GM18951 (cell line): ENCODE results near the gene UPK3A.
"Not testable (repeated sequence)": the region's sequence is repeated elsewhere in the genome, so short reads cannot be mapped to it uniquely, and the experiment has no call there.

ENCODE experiments used
- POLR2A ChIP-seq: IDR thresholded peaks from 4 replicates; pipeline ENCODE4 v1.6.1; 2011; ENCODE audit warnings: mild to moderate bottlenecking; ENCODE audit not compliant: insufficient read length, insufficient read depth; ENCODE audit errors: extremely low read depth
- in situ Hi-C: fragments of 300-500 bp; cut with MboI; formaldehyde crosslinking; loops from one replicate; pipeline ENCODE4 v1.12.0; 2022; ENCODE audit warnings: low sequenced_read_pairs, mixed read lengths, inconsistent platforms; ENCODE audit not compliant: unreplicated experiment

The UPK3A gene

DNA sequence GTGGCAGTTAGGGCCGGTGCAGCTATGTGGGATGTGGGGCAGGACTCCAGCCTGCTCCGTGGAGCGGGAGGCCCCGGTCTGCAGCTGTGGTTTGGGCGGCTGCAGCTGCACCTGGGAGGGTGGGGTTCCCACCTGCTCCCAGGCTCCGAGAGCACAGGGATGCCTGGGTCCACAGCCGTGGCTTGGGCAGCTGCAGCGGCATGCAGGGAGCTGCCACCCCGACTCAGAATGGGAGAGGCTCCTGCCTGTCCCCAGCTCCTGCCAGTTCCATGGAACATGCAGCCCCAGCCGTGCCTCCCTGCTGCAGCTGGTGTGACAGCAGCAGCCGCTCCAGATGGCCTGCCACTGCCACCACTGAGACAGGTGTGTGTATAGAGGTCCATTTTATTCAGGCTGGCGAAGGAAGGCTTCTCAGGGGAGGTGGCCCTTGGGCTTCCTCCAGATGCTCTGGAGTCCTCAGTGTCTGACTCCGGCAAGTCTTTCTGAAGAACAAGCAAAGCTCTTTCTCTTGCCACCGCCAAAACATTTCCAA, 21.8 kb upstream of the UPK3A start:
- no peak for TF ChIP-seq POLR2A
- in situ Hi-C loops: loop anchor here (10.0 kb wide), 1 partner anchor 172 kb away; no protein-coding TSS in a partner anchor

DNA sequence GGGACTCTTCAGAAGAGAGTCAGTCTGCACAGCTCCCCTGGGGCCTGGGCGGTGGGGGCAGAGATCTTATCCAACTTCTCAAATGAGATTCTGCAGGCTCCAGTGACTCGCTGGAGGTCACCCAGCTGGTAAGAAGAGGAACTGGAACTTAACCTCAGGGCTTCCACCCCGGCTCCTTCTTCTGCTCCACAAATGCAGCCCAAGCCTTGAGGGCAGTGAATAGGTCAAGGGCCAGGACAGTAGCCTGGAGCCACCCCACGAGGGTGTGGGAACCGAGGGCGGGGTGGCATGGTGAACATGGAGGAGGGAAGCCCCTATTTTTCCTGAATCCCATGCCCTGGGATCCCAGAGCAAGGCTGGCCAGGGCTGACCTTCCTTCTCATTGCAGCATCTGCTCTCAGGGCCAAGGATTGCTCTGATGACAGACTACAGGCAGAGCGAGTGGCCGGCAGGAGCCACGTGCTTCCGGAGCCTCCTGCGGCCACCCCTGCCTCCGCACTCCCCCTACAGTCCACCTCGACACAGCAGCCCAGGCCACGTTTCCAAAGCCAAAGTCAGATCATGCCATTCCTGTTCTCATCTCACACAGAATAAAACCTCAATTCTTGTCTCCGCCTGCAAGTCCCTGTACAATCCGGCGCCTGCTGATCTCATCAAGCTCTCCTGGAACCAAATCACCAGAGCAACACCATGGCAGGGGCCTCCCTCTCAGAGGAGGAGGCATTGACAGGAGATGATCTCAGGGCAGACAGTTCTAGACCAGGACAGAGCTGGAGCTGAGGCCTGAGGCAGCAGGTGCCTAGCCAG, 21.1 kb upstream of the UPK3A start:
- in situ Hi-C loops: loop anchor here (10.0 kb wide), 1 partner anchor 171 kb away; no protein-coding TSS in a partner anchor
- TF ChIP-seq POLR2A: no peak

DNA sequence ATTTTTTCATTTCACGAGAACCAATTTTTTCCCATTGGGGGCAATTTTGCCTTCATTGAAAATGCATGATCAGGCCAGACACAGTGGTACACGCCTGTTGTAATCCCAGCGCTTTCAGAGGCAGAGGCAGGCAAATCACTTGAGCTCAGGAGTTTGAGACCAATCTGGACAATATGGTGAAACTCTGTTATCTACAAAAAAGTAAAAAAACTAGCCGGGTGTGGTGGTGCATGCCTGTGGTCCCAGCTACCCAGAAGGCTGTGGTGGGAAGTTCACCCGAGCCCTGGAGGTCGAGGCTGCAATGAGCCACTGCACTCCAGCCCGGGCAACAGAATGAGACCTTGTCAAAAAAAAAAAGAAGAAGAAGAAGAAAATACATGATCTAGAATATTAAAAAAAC, 19.2 kb upstream of the UPK3A start:
- TF ChIP-seq POLR2A: no peak
- in situ Hi-C loops: loop anchor here (10.0 kb wide), 1 partner anchor 169 kb away; no protein-coding TSS in a partner anchor

DNA sequence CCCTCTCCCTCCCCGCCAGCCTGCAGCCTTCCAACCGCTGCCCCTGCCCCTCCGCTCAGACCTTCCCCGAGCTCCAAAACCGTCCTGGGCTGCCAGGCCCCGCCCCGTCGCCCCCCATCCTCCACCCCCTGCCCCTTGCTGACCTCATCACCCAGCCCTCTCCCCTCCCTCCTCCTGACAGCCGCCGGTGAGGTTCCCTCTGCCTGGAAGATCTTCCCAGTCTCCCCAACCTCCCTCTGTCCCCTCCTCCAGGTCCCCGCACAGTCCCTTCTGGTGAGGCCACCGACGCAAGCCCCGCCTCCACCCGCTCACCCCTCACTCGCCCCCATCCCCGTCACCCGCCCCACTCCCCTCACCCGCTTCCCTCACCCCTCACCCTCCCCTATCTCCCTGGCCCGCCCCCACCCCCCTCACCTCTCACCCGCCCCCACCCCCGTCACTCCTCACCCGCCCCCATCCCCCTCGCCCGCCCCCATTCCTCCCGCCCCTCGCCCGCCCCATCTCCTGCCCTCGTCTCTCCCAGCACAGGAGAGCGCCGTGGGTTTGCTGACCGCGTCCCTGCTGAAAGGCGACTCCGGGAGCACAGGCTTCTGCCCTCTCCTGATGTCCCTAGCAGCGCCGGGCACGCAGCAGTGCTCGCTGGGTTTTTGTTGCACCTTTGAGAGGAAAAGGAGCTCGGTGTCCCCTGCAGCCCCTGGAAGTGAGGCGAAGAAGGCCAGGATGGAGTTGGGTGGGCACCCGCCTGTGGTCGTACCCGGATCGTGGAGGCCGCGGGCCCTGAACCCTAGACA, 16.4 kb upstream of the UPK3A start:
- in situ Hi-C loops: loop anchor here (10.0 kb wide), 1 partner anchor 166 kb away; no protein-coding TSS in a partner anchor

DNA sequence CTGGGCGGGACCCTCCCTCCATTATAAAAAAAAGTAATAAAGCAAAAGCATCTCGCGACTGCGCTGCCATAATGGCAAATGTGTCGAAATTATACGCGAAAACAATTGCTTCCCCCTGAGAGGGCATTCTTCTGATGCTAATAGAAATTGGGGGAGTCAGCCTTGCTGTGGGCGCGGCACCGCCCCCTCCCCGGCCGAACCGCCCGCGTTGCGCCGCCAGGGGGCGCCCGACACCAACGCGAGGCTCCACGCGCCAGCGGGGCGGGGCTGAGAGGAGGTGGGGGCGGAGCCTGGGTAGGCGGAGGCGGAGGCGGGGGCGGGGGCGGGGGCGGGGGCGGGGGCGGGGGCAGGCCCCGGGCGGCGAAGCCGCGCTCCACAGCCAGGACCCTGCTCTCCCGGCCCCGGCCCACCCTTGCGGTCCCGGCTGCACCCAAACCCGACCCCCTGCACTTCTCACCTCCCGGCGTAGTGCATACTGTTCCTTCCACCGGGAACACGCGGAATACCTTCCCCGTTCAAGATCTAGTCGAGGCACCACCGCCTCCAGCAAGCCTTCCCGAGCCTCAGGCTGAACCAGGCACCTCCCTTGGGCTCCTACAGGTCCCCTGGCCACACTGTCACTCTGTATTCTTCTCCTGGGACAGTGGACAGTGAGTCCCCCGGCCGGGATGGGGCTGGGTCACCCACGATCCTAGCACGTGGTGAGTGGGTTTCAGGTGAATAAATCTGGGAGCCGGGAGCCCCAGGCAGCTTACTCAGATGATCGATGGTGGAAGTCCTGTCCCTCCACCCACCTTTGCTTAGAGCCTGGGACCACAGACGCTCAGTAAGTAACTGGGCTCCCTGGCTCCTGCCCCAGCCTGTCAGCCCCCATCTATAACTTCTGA, 15.5 kb upstream of the UPK3A start:
- no peak for TF ChIP-seq POLR2A
- in situ Hi-C loops: loop anchor here (10.0 kb wide), 1 partner anchor 166 kb away; no protein-coding TSS in a partner anchor

More for the DNA sequence above, 16.4 kb upstream of the UPK3A start:
- no peak for TF ChIP-seq POLR2A

DNA sequence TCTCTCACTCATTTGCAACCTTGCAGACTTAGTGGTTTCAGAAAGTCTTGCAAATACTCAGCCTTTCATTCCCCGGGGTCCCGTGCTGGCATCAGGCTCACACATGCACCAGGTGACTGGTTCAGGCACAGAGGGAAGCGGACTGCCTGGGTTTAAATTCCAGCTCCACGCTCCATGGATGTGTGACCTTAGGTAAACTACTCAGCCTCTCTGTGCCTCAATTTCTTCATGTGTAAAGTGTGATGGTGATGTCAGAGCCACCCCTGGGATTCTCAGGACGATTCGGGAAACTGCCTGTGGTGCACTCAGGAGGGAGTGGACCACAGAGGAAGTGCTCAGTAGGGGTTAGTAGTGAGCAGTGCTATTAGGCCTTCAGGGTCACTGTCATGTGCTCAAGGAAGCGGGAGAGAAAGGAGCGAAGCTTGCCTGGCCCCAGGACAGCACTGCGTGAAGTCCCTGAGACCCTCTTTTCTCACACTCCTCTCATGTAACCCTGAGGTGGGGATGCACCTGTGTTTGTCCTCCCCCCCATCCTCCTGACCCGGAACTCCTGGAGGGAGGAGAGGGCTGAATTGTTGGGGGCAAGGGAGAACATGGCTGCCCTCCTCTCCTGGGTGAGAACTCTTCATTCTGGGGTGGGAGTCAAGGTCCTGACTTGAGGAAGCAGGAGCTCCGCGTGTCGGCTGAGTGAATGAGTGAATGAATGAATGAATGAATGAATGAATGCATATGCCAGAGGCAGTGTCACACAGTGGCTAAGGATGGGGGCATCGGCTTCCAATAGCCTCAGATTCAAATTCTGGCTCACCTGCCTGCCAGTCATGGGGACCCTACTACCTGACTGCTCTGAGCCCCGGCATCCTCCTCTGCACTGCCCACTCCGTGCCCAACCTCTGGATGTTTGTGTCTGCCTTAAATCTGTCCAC, 14.4 kb upstream of the UPK3A start:
- no peak for TF ChIP-seq POLR2A
- in situ Hi-C loops: no loop called here

DNA sequence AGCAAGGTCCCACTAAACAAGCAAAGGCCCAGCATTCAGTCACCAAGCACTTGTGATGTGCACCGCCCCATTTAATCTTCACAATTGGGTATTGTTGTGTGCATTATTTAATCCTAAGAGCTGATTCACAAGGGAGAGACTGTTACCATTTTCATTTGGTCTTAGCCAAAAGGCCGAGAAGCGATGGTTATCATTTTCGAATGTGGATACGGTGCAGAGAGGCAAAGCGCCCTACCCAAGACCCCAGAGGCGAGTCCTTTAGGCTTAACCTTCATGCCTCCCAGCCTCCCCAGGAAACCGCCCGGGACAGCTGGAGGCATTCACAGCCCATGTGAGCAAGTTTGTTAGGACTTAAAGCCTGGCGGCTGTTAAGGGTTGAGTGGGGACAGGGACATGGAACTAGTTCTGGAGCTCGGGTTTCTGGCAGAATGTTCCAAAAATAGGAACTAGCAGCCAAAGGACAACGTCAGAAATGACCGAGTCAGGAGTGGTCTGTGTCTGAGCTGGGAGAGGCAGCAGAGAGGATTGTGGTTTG, 13.0 kb upstream of the UPK3A start:
- TF ChIP-seq POLR2A: no peak
- in situ Hi-C loops: no loop called here

DNA sequence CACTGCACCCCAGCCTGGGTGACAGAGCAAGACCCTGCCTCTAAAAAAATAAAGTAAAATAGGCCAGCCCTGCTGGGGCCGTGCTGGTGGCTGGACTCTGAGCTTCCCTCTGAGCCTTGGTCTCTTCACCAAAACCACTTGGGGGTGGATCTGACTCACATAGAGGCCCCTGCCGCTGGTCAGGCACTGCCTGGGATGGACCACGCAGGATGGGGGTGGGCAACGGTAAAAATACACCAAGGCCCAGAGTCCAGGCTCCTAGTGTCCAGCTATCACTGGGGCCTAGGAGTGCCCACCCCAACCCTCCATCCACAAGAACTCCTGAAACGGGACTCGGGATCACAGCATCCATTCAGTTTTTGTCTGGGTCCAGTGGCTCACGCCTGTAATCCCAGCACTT, 12.3 kb upstream of the UPK3A start:
- TF ChIP-seq POLR2A: no peak
- in situ Hi-C loops: no loop called here

DNA sequence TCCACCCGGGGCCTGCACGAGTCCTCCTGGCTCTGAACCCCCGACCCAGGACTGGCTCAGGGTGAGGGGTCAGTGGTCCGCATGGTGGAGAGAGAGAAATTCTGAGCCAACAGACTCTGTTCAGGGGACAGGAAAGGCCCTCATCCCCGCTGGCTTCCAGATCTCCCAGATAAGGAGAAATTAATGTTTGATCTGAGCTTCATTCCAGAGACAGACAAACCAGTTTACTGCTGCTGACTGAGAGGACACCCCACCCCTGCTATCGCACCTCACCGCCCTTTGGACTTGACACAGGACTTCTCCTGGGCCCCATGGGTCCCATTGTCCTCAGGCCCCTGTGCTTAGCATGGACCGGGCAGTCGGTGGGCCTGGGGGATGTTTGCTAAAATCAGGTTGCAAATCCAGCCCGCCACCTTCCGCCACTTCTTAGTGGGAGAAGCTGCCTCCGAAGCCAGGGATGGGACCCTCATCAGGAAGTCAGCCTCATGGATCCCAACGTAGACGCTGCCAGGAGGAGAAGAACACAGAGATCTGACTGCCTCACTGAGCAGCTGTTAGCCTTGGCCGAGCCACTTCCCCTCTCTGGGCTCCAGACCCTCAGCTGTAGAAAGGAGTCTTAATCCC, 11.2 kb upstream of the UPK3A start:
- in situ Hi-C loops: no loop called here
- TF ChIP-seq POLR2A: no peak

DNA sequence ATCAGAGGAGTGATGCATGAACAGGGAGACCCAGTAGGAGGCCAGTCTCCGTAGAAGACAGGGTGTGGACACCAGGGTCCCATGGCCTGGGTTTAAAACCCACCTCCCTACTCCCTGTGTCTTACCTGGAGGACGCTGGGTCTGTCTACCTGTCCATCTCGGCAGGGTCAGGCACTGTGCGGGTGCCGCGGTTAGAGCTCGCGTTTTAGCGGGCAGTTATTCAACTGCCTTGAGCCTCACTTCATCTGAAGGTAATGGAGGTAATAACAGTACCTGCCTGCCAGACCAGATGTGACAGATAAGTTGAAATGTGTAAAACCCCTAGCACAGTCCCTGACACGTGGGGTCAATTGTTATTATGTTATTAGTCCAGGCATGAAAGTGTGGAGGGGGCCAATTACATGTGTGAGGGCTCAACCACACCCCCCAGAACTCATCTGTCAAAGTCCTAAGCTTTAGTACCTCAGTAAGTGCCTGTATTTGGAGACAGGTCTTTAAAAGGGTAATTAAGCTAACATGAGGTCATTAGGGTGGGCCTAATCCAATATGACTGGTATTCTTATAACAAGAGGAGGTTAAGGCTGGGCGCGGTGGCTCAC, 8.1 kb upstream of the UPK3A start:
- in situ Hi-C loops: no loop called here
- TF ChIP-seq POLR2A: no peak

DNA sequence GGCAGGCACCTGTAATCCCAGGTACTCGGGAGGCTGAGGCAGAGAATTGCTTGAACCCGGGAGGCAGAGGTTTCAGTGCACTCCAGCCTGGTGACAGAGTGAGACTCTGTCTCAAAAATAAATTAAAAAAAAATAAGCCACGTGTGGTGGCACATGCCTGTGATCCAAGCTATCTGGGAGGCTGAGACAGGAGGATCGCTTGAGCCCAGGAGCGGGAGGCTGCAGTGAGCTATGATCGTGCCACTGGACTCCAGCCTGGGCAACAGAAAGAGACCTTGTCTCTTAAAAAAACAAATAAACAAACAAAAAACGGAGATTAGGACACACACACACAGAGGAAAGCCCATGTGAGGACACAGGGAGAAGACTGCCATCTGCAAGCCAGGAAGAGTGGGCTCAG, 7.0 kb upstream of the UPK3A start:
- in situ Hi-C loops: not testable (repeated sequence)

DNA sequence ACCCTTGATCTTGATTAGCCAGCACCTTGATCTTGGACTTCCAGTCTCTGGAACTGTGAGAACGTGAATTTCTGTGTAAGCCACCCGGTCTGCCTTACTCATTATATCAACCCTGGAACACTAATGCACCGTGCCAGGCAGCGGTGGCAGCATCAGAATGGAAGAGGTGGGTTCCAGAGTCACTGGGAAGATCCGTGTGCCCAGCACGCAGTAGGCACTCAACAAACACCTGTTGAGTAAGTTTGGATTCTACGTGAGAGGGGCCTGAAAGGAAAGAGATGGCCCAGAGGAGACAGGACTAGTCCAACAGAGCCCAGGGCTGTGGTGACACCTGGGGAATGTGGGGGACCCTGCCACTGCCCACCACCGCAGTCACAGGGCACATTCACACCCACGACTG, 6.6 kb upstream of the UPK3A start:
- in situ Hi-C loops: no loop called here
- no peak for TF ChIP-seq POLR2A
